PC-9 (cell line): ENCODE results near the gene VWDE. TPM values are rescaled to one million over a fixed set of nuclear protein-coding genes. Genes with fewer than 3 reads are reported as not detected.
"Not testable (repeated sequence)": the region's sequence is repeated elsewhere in the genome, so short reads cannot be mapped to it uniquely, and the experiment has no call there.

Experiments
- BruUV-seq: library from RNA; stranded (reverse); fragments of 400-500 nt; replicated peaks from 2 replicates; lab custom pipeline; 2021; lab: Mats Ljungman, UMichigan
- CTCF ChIA-PET: fragments of 300-600 bp; sonication (Branson Sonifier 250); formaldehyde crosslinking; loops from one replicate; lab custom pipeline; 2022; ENCODE audit warnings: antibody characterized with exemption; lab: Charles Lee
- POLR2A ChIA-PET: fragments of 300-600 bp; sonication (Branson Sonifier 250); formaldehyde crosslinking; loops from one replicate; lab custom pipeline; 2022; ENCODE audit warnings: antibody characterized with exemption; ENCODE audit not compliant: unreplicated experiment; lab: Charles Lee
- DNase-seq, 2 experiments: peaks; one replicate each; pipeline versions ENCODE4 v3.0.0 to v3.0.0-alpha.2; 2015 to 2022; ENCODE audit warnings: mixed read lengths in 1 of 2
- H2AFZ ChIP-seq: fragments of 200-600 bp; sonication (generic); 2 replicates; pipeline ENCODE4 v1.8.1; 2017; ENCODE audit warnings: antibody characterized with exemption
- H3F3A ChIP-seq: fragments of 200-600 bp; sonication (generic); 2 replicates; pipeline ENCODE4 v1.8.1; 2017; ENCODE audit warnings: antibody characterized with exemption, mild to moderate bottlenecking, low read depth; ENCODE audit not compliant: insufficient read depth
- H3K27ac ChIP-seq: fragments of 200-600 bp; sonication (generic); 2 replicates; pipeline ENCODE4 v1.6.1; 2016; ENCODE audit warnings: mixed run types
- H3K27me3 ChIP-seq: fragments of 200-600 bp; sonication (generic); 2 replicates; pipeline ENCODE4 v1.6.1; 2016; ENCODE audit warnings: low read depth, mixed run types; ENCODE audit not compliant: insufficient read depth
- H3K36me3 ChIP-seq: fragments of 200-600 bp; sonication (generic); 2 replicates; pipeline ENCODE4 v1.6.1; 2016; ENCODE audit warnings: low read depth, mixed run types
- H3K4me1 ChIP-seq: fragments of 200-600 bp; sonication (generic); replicated peaks from 2 replicates; pipeline ENCODE4 v1.6.1; 2016; ENCODE audit warnings: mixed run types; ENCODE audit not compliant: insufficient read depth
- H3K4me2 ChIP-seq: fragments of 200-600 bp; sonication (generic); 2 replicates; pipeline ENCODE4 v1.6.1; 2017; ENCODE audit warnings: mixed run types
- H3K4me3 ChIP-seq: fragments of 200-600 bp; sonication (generic); 2 replicates; pipeline ENCODE4 v1.6.1; 2016; ENCODE audit warnings: mixed run types
- H3K79me2 ChIP-seq: fragments of 200-600 bp; sonication (generic); 2 replicates; pipeline ENCODE4 v1.6.1; 2017; ENCODE audit warnings: low read depth, mixed run types
- H3K9me2 ChIP-seq: fragments of 200-600 bp; sonication (generic); 2 replicates; pipeline ENCODE4 v1.8.1; 2017; ENCODE audit warnings: mild to moderate bottlenecking; ENCODE audit not compliant: insufficient read depth
- H3K9me3 ChIP-seq: fragments of 200-600 bp; sonication (generic); 2 replicates; pipeline ENCODE4 v1.8.1; 2016; ENCODE audit warnings: low read depth; ENCODE audit not compliant: insufficient read depth
- H4K20me1 ChIP-seq: fragments of 200-600 bp; sonication (generic); 2 replicates; pipeline ENCODE4 v1.8.1; 2017; ENCODE audit not compliant: insufficient read depth
- EZH2 ChIP-seq: fragments of 200-600 bp; sonication (generic); IDR thresholded peaks from 2 replicates; pipeline ENCODE4 v1.8.0; 2017; ENCODE audit warnings: antibody characterized with exemption, low read depth
- intact Hi-C: fragments of 100-400 bp; cut with micrococcal nuclease; formaldehyde crosslinking; loops from one replicate; pipeline ENCODE4 v1.10.0; 2022; ENCODE audit not compliant: unreplicated experiment
- total RNA-seq: library from RNA; stranded (reverse); gene quantifications from 2 replicates; pipeline ENCODE4 v1.2.3, GENCODE V29; 2021
- TF ChIP-seq, protein P1 (sequence below): fragments of 200-600 bp; sonication (generic); conservative IDR thresholded peaks from 2 replicates; pipeline ENCODE4 v1.6.1; 2017; ENCODE audit warnings: mixed run types, antibody characterized with exemption, mild to moderate bottlenecking, moderate library complexity

VWDE gene
- total RNA-seq, 1 experiment from 2014 or later, result 27.3 TPM

- Histone ChIP-seq H3F3A (no peaks in the 10 kb centered on the region), H3K79me2 (no peaks in the 10 kb centered on the region), H3K9me3 (no peaks in the 10 kb centered on the region), H2AFZ (no peak overlapping the region), H3K27me3 (no peaks in the 10 kb centered on the region), H4K20me1 (no peaks in the 10 kb centered on the region), H3K4me2 (no peak overlapping the region), H3K27ac (no peak overlapping the region), H3K36me3 (no peaks in the 10 kb centered on the region), H3K9me2 (no peaks in the 10 kb centered on the region), H3K4me3 (no peak overlapping the region), H3K4me1 (no peaks in the 10 kb centered on the region)
- BruUV-seq, result no TSS peak
- POLR2A ChIA-PET, result interaction anchor here (0.6 kb wide), 1 partner anchor 154 kb away, joined by 3 read pairs; no protein-coding TSS in a partner anchor
- CTCF ChIA-PET, result interaction anchor here (0.7 kb wide), 1 partner anchor 1036 kb away, joined by 4 read pairs; no protein-coding TSS in a partner anchor
- no peak for DNase-seq
- TF ChIP-seq, protein P1, sequence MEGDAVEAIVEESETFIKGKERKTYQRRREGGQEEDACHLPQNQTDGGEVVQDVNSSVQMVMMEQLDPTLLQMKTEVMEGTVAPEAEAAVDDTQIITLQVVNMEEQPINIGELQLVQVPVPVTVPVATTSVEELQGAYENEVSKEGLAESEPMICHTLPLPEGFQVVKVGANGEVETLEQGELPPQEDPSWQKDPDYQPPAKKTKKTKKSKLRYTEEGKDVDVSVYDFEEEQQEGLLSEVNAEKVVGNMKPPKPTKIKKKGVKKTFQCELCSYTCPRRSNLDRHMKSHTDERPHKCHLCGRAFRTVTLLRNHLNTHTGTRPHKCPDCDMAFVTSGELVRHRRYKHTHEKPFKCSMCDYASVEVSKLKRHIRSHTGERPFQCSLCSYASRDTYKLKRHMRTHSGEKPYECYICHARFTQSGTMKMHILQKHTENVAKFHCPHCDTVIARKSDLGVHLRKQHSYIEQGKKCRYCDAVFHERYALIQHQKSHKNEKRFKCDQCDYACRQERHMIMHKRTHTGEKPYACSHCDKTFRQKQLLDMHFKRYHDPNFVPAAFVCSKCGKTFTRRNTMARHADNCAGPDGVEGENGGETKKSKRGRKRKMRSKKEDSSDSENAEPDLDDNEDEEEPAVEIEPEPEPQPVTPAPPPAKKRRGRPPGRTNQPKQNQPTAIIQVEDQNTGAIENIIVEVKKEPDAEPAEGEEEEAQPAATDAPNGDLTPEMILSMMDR, result no peak
- TF ChIP-seq EZH2, result no peak
- intact Hi-C loops, result no loop called here
Observed at GRCh38 chr7:12412407-12412806, 8.7 kb upstream of the VWDE start.

DNA sequence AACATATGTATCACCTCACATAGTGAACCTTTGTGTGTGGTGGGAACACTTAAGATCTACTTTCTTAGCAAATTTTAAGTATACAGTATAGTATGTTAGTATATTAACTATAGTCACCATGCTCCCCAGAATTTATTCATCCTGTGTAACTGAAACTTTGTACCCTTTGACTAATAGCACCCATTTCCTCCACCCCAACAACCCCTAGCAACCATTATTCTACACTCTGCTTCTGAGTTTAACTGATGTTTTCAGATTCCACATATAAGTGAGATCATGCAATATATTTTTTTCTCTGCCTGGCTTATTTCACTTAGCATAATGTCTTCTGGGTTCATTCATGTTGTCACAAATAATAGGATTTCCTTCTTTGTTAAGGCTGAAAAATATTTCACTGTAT, 6.9 kb upstream of the VWDE start:
- no TSS peak for BruUV-seq
- Histone ChIP-seq H3K4me2 (no peak overlapping the region), H3K4me1 (no peaks in the 10 kb centered on the region), H3K79me2 (no peaks in the 10 kb centered on the region), H2AFZ (no peak overlapping the region), H3K9me3 (no peaks in the 10 kb centered on the region), H3K9me2 (no peaks in the 10 kb centered on the region), H3K27me3 (no peaks in the 10 kb centered on the region), H3K4me3 (no peak overlapping the region), H4K20me1 (no peaks in the 10 kb centered on the region), H3K36me3 (no peaks in the 10 kb centered on the region), H3K27ac (no peak overlapping the region), H3F3A (no peaks in the 10 kb centered on the region)
- POLR2A ChIA-PET, result no interaction called here
- intact Hi-C loops, result no loop called here
- TF ChIP-seq, protein P1, result no peak
- no peak for TF ChIP-seq EZH2
- no peak for DNase-seq
- CTCF ChIA-PET, result interaction anchor here (0.5 kb wide), 1 partner anchor 97 kb away, joined by 3 read pairs; no protein-coding TSS in a partner anchor

GRCh38 chr7:12409097-12409711, 5.5 kb upstream of the VWDE start:
- H3K27me3 ChIP-seq, result no peaks in the 10 kb centered on the region
- no peak overlapping the region for H3K4me2 ChIP-seq
- BruUV-seq, result no TSS peak
- no peak overlapping the region for H3K27ac ChIP-seq
- intact Hi-C loops, result no loop called here
- H2AFZ ChIP-seq, result no peak overlapping the region
- H3F3A ChIP-seq, result peaks cover 1% of the 10 kb centered on the region; the same call in 1 of the 2 replicates
- no peaks in the 10 kb centered on the region for H4K20me1 ChIP-seq
- ChIA-PET CTCF (interaction anchor here (0.6 kb wide), 1 partner anchor 54 kb away, joined by 4 read pairs; no protein-coding TSS in a partner anchor), POLR2A (interaction anchor here (0.6 kb wide), 1 partner anchor 24 kb away, joined by 5 read pairs; no protein-coding TSS in a partner anchor)
- no peaks in the 10 kb centered on the region for H3K79me2 ChIP-seq
- TF ChIP-seq EZH2, result no peak
- H3K9me2 ChIP-seq, result no peaks in the 10 kb centered on the region
- DNase-seq, result no peak
- H3K4me1 ChIP-seq, result 0 out of 2 replicates have a peak, but pooled peaks cover 6% of the 10 kb centered on the region
- no peaks in the 10 kb centered on the region for H3K9me3 ChIP-seq
- H3K36me3 ChIP-seq, result no peaks in the 10 kb centered on the region
- no peak overlapping the region for H3K4me3 ChIP-seq

- CTCF ChIA-PET, BruUV-seq, H4K20me1 ChIP-seq, intact Hi-C loops, H2AFZ ChIP-seq, H3K36me3 ChIP-seq, H3K4me2 ChIP-seq, POLR2A ChIA-PET, H3K4me1 ChIP-seq, H3K27me3 ChIP-seq, H3K4me3 ChIP-seq, H3K79me2 ChIP-seq, DNase-seq, H3K27ac ChIP-seq, H3K9me2 ChIP-seq, H3K9me3 ChIP-seq: not testable (repeated sequence)
- peaks cover 11% of the 10 kb centered on the region; the same call in 1 of the 2 replicates for H3F3A ChIP-seq
Observed at GRCh38 chr7:12407652-12408051, 4.0 kb upstream of the VWDE start.
